Raji (cell line): Measurements from ENCODE around the gene ARHGAP26.

Experiments
- POLR2A ChIP-seq: IDR thresholded peaks from 2 replicates; pipeline ENCODE4 v1.6.1; 2011; ENCODE audit warnings: low read depth, low read length, control low read depth; ENCODE audit not compliant: insufficient read depth

ARHGAP26 gene

GRCh38 chr5:143025376-143025775, 255.2 kb downstream of the ARHGAP26 start:
- TF ChIP-seq POLR2A = no peak

- TF ChIP-seq POLR2A = no peak
These were observed 255.8 kb downstream of the ARHGAP26 start for GRCh38 chr5:143025971-143026370.

- no peak for TF ChIP-seq POLR2A
These were observed 256.2 kb downstream of the ARHGAP26 start for GRCh38 chr5:143026380-143026779.

GRCh38 chr5:143029293-143029692, 259.1 kb downstream of the ARHGAP26 start:
- TF ChIP-seq POLR2A = no peak

DNA sequence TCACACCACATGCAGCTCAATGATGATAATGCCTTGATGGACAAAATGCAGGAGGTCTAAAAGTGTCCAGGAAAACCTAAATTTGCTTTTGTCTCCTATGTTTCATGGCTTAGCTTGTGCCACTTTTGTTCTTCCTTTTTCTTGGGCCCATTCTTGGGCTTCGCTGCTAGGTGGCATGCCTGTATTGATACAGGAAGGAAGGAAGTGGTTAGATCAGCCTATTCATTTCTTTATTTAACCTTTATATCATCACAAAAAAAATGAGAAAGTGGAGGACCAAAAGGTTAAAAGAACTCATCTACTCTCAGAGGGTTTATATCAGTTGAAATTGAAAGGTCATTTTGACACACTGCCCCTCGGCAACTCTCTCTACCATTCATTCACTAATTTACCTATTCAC, 260.2 kb downstream of the ARHGAP26 start:
- TF ChIP-seq POLR2A = no peak

- TF ChIP-seq POLR2A = no peak
These were observed 261.8 kb downstream of the ARHGAP26 start for GRCh38 chr5:143031781-143032580.

DNA sequence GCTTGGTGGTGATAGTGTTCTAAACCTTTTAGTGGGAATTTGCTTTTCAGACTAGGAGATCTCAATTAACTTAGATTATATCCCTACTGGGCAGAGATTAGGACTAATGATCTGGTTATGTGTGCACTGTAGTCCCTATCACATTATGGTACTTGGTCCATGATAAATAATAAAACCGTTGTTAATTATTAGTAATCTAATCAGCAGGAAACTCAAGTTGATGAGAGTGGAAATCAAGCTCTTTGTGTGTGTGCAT, 262.3 kb downstream of the ARHGAP26 start:
- no peak for TF ChIP-seq POLR2A

DNA sequence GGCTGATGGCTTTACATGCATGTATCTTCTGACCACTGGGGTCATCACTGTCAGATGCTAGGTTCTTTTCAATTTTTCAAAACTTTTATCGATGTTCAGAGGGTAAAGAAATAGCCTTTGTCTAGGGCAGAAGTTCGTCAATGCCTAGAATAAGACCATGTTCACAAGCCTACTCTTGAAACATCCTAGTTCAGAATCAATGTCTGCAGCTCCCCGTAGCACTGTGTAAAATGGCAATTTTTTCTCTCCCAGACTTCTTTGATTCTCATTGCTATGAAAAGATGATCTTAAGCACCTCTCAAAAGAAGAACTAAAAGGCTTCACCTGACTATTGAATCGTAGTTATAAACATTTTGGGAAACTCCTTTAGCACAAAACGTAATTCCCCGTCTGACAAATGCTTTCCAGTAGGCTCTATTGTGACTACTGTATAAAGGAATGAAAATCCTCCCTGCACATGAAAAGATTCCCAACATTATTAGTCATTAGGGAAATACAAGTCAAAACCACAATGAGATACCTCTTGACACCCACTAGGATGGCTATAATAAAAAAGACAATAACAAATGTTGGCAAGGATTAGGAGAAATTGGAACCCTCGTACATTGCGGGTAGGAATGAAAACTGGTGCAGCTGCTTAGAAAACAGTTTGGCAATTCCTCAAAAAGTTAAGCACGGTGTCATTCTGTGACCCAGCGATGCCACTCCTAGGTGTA, 263.5 kb downstream of the ARHGAP26 start:
- no peak for TF ChIP-seq POLR2A

DNA sequence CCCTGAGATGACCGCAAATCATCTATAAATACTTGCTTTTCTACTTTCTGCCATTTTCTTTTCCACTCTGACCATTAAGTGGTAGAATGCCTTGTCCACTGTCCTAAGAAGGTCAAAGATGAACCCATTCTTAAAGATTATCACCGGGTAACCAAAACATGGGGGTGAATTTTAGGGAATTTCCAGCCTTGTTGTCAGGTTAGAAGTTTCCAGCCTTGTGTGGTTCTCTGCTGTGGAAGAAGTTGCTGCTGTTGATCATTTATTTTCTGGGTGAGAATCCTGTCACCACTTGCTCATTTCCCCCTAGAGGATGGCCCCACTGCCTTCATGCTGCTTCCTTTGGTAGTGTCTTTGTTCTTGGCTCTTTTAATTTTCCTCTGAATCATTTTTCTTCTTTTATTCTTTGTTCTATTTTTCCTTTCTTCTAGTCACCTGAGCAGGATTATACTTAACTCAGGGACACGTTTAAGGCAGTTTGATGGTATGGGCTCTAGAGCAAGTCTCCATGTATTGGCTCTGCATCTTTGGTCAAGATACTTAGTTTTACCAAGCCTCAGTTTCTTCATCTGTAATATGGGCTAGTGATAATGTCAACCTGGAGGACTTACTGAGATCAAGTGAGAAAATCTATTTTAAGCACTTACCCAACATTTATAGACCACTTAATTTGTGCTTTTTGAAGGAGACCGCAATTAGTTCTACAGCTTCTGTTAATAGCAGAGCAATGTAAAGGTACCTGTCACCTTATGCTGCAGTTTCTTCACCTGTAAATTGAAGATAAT, 266.2 kb downstream of the ARHGAP26 start:
- no peak for TF ChIP-seq POLR2A

DNA sequence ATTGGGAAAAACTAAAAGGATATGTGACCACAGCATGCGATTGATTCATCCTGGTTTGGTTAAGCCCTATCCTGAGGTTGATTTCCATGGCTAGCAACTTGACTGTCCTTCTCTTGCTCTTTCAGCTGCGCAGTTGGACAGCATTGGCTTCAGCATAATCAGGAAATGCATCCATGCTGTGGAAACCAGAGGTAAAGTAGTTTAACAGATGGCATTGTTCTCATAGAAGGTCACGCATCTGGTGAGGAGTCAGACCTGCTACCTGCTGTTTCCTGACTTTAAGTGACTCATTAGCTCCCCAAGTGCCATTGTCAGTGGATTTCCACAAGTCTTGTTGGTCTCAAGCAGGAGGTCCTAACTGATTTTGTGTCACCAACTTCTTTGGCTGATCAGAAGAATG, 266.9 kb downstream of the ARHGAP26 start:
- TF ChIP-seq POLR2A = no peak

- no peak for TF ChIP-seq POLR2A
These were observed 267.5 kb downstream of the ARHGAP26 start for GRCh38 chr5:143037708-143038107.

DNA sequence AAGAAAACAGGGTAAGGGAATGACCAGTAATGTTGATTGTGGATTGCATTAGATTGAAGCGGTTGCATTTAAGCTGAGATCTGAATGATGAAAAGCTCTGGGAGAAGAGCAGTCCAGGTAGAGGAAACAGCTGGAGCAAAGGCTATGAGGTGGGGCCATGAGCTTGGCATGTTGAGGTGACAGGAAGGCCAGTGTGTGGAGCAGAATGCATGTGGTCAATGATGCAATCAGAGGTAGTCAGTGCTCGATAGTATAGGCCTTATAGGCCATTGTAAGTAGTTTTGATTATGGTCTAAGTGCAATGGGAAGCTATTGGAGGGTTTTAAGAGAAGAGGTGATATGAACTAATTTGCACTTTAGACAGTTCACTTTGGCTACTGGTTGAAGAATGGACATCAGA, 270.4 kb downstream of the ARHGAP26 start:
- no peak for TF ChIP-seq POLR2A

DNA sequence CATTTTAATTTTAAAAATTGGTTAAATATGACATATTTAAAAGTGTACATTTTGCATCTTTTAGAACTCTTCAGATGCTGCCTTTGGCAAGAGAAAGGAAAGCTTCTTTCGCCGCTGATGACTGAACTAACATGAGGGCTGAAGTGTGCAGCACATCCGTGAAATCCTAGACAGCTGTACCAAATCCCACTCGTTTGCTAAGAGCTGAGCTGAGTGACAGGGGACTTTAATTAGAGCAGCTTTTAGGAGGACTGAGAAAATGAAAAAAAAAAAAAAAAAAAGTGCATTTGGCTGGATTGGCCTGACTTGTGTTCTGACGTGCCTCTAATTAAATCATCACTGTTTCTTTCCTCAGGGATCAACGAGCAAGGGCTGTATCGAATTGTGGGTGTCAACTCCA, 271.3 kb downstream of the ARHGAP26 start:
- no peak for TF ChIP-seq POLR2A

GRCh38 chr5:143041972-143042770, 272.0 kb downstream of the ARHGAP26 start:
- no peak for TF ChIP-seq POLR2A

- TF ChIP-seq POLR2A = no peak
These were observed 274.1 kb downstream of the ARHGAP26 start for GRCh38 chr5:143044265-143044664.
